Progenitor cell of endocrine pancreas (in vitro differentiated cells): ENCODE results near the gene KCNG4. TPM values are rescaled to one million over a fixed set of nuclear protein-coding genes. Genes with fewer than 3 reads are reported as not detected.
"Not testable (repeated sequence)": the region's sequence is repeated elsewhere in the genome, so short reads cannot be mapped to it uniquely, and the experiment has no call there.

Experiments used
- DNase-seq: peaks from one replicate; pipeline ENCODE4 v3.0.0; 2021; ENCODE audit warnings: low spot score; ENCODE audit not compliant: unreplicated experiment
- H3K27ac Mint-ChIP-seq: 2 replicates; pipeline ENCODE4 v1.8.0; 2021; ENCODE audit warnings: mild to moderate bottlenecking, moderate library complexity, mixed read lengths
- H3K27me3 Mint-ChIP-seq: 2 replicates; pipeline ENCODE4 v1.8.0; 2021; ENCODE audit warnings: mixed read lengths
- H3K36me3 Mint-ChIP-seq: 2 replicates; pipeline ENCODE4 v1.8.0; 2022; ENCODE audit warnings: mixed read lengths; ENCODE audit not compliant: insufficient read depth
- H3K4me1 Mint-ChIP-seq: 2 replicates; pipeline ENCODE4 v1.8.0; 2021; ENCODE audit warnings: low read depth, mixed read lengths
- H3K4me3 Mint-ChIP-seq: 2 replicates; pipeline ENCODE4 v1.8.0; 2021; ENCODE audit warnings: low read depth, mild to moderate bottlenecking, moderate library complexity, mixed read lengths
- H3K9me3 Mint-ChIP-seq: 2 replicates; pipeline ENCODE4 v1.8.0; 2021; ENCODE audit warnings: low read depth, mixed read lengths
- CTCF ChIP-seq: fragments of 200-600 bp; sonication (generic); IDR thresholded peaks from one replicate; pipeline ENCODE4 v1.5.0; 2021; ENCODE audit warnings: antibody characterized with exemption, mild to moderate bottlenecking; ENCODE audit not compliant: unreplicated experiment
- total RNA-seq: library from RNA; stranded (reverse); gene quantifications from 2 replicates; pipeline ENCODE4 v1.2.1, GENCODE V29; 2021

Gene KCNG4
- total RNA-seq, 1 donor from 2014 or later, result not detected

- H3K4me1 Mint-ChIP-seq, result no peaks in the 10 kb centered on the region
- peaks cover 16% of the 10 kb centered on the region for H3K27me3 Mint-ChIP-seq
- DNase-seq, result no peak
- no peak overlapping the region for H3K4me3 Mint-ChIP-seq
- H3K9me3 Mint-ChIP-seq, result no peaks in the 10 kb centered on the region
- no peaks in the 10 kb centered on the region for H3K36me3 Mint-ChIP-seq
- H3K27ac Mint-ChIP-seq, result no peak overlapping the region
- TF ChIP-seq CTCF, result no peak
Observed at GRCh38 chr16:84218176-84218823, 21.5 kb downstream of the KCNG4 start.

- H3K4me1 Mint-ChIP-seq, H3K36me3 Mint-ChIP-seq, H3K27ac Mint-ChIP-seq, H3K4me3 Mint-ChIP-seq, H3K9me3 Mint-ChIP-seq, DNase-seq: not testable (repeated sequence)
- peaks cover 20% of the 10 kb centered on the region for H3K27me3 Mint-ChIP-seq
Observed at GRCh38 chr16:84216144-84216543, 23.7 kb downstream of the KCNG4 start.

GRCh38 chr16:84215531-84215930, 24.3 kb downstream of the KCNG4 start:
- no peak for DNase-seq
- peaks cover 18% of the 10 kb centered on the region for H3K27me3 Mint-ChIP-seq
- no peaks in the 10 kb centered on the region for H3K36me3 Mint-ChIP-seq
- no peak overlapping the region for H3K4me3 Mint-ChIP-seq
- no peak for TF ChIP-seq CTCF
- no peaks in the 10 kb centered on the region for H3K4me1 Mint-ChIP-seq
- H3K9me3 Mint-ChIP-seq, result no peaks in the 10 kb centered on the region
- no peak overlapping the region for H3K27ac Mint-ChIP-seq

GRCh38 chr16:84214451-84215066, 25.3 kb downstream of the KCNG4 start:
- H3K36me3 Mint-ChIP-seq, result no peaks in the 10 kb centered on the region
- peaks cover 2% of the 10 kb centered on the region for H3K9me3 Mint-ChIP-seq
- no peak for DNase-seq
- H3K27me3 Mint-ChIP-seq, result peaks cover 18% of the 10 kb centered on the region
- TF ChIP-seq CTCF, result no peak
- no peaks in the 10 kb centered on the region for H3K4me1 Mint-ChIP-seq
- no peak overlapping the region for H3K4me3 Mint-ChIP-seq
- H3K27ac Mint-ChIP-seq, result no peak overlapping the region

- no peaks in the 10 kb centered on the region for H3K36me3 Mint-ChIP-seq
- TF ChIP-seq CTCF, result no peak
- DNase-seq, result no peak
- no peaks in the 10 kb centered on the region for H3K4me1 Mint-ChIP-seq
- H3K27ac Mint-ChIP-seq, result no peak overlapping the region
- H3K4me3 Mint-ChIP-seq, result no peak overlapping the region
- peaks cover 2% of the 10 kb centered on the region for H3K9me3 Mint-ChIP-seq
- peaks cover 8% of the 10 kb centered on the region for H3K27me3 Mint-ChIP-seq
Observed at GRCh38 chr16:84212631-84213030, 27.2 kb downstream of the KCNG4 start.

GRCh38 chr16:84212154-84212553, 27.7 kb downstream of the KCNG4 start:
- DNase-seq, result no peak
- Mint-ChIP-seq H3K9me3 (peaks cover 2% of the 10 kb centered on the region), H3K4me3 (no peak overlapping the region), H3K4me1 (no peaks in the 10 kb centered on the region), H3K27me3 (peaks cover 8% of the 10 kb centered on the region), H3K36me3 (no peaks in the 10 kb centered on the region), H3K27ac (no peak overlapping the region)
- TF ChIP-seq CTCF, result no peak
